22Rv1 (cell line): ENCODE results near the gene CA10.

Experiments used
- CTCF ChIP-seq: fragments of 450-650 bp; IDR thresholded peaks from 2 replicates; pipeline ENCODE4 v1.5.1; 2017; ENCODE audit warnings: mild to moderate bottlenecking
- ZFX ChIP-seq: fragments of 450-650 bp; IDR thresholded peaks from 2 replicates; pipeline ENCODE4 v1.6.1; 2017; ENCODE audit warnings: antibody characterized with exemption, borderline replicate concordance

- TF ChIP-seq CTCF (no peak), ZFX (no peak)
These were observed 247.3 kb downstream of the CA10 start for GRCh38 chr17:51911237-51911636.
